ENCODE results near the gene ARHGAP26.
"Not testable (repeated sequence)": the region's sequence is repeated elsewhere in the genome, so short reads cannot be mapped to it uniquely, and the experiment has no call there.

Gene ARHGAP26

DNA sequence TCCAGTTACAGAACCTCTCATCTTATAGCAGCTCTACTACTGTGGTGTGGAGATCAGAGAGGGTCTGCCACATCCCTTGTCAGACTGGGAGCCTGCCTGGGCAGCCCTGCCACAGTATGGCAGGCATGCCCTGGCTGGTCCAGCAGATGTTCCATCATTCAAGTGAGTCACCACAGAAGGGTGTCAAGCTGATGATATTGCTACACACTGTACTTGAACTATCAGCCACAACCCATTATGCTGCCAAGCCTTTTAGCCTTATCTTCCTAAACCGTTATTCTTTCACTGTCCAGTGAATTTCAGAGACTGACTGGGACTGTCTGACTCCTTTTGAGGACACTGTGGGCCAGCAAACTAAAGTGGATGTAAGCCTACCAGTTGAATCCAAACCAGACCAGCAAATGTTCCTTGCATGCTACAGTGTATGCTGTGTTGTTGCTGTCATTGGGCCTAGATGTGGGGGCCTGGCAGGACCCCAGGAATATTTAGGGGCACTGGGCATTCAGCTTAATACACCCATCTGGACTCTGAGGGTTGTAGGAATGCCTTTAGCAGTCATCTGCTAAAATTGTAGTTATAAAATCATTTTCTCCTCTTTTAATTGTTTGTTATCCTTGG lies 430.7 kb downstream of the ARHGAP26 start:
- no peak for DNase-seq

GRCh38 chr5:143201589-143201988 lies 431.4 kb downstream of the ARHGAP26 start:
- DNase-seq = no peak

GRCh38 chr5:143203301-143203956 lies 433.3 kb downstream of the ARHGAP26 start:
- DNase-seq = not testable (repeated sequence)

GRCh38 chr5:143204474-143205246 lies 434.5 kb downstream of the ARHGAP26 start:
- no peak for DNase-seq

DNA sequence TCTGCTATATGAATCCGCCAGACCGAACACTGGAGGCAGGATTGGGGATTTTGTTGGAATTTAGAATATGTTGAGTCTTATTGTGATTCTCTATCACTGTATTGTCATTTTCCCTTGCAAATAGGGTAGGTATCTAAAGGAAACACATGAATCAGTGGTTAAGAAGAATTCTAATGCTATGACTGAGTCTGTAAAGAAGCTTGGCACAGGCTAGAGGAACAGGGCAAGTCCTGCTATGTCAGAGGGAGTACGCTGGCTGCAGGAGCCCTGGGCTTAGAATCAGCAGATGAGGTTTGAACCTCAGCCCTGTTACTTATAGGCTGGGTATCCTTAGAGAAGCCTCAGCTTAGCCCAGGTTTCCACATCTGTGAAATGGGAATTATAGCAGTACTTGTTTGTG lies 435.2 kb downstream of the ARHGAP26 start:
- no peak for DNase-seq

DNA sequence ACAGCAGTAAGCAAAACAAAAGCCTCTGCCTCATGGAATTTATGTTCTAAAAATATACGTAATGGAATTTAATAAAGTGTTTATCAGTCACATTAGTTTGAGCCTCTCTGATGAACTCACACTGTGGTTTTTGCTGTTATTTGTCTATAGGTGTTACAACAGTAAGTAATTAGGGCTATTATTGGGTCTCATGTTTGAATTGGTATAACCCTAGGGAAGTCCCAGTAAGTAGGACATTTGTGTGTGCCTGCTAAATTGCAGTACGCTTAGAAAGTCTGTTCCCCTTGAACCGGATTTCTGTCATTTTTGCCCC lies 435.7 kb downstream of the ARHGAP26 start:
- no peak for DNase-seq

GRCh38 chr5:143206196-143207053 lies 436.2 kb downstream of the ARHGAP26 start:
- no peak for DNase-seq

DNA sequence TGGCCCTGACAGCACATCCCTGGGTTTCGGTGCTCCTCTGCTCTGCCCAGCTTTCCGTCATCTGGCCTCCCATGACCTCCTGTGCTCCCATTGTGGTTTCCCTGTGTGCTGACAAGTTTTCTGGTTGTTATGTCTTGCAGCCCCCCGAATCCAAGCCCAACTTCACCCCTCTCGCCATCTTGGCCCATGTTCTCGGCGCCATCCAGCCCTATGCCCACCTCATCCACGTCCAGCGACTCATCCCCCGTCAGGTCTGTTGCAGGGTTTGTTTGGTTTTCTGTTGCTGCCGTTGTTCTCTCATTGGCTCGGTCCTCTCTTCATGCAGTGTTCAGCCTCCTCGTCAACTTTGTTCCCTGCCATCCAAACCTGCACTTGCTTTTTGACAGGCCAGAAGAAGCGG lies 436.9 kb downstream of the ARHGAP26 start:
- no peak for DNase-seq

GRCh38 chr5:143207563-143208364 lies 437.6 kb downstream of the ARHGAP26 start:
- DNase-seq = no peak

DNA sequence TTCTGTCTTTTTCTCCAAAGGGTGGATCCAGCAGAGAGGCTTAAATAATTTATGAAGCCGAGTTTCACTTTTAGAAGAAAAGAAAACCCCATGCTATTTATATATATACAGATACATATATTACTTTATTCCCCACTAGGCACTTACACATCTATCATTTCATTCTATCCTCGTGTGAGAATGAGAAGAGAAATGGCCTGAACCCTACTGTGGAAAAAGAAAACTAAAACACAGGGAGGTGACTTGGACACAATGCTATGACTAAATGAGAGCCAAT lies 438.1 kb downstream of the ARHGAP26 start:
- DNase-seq = no peak

DNA sequence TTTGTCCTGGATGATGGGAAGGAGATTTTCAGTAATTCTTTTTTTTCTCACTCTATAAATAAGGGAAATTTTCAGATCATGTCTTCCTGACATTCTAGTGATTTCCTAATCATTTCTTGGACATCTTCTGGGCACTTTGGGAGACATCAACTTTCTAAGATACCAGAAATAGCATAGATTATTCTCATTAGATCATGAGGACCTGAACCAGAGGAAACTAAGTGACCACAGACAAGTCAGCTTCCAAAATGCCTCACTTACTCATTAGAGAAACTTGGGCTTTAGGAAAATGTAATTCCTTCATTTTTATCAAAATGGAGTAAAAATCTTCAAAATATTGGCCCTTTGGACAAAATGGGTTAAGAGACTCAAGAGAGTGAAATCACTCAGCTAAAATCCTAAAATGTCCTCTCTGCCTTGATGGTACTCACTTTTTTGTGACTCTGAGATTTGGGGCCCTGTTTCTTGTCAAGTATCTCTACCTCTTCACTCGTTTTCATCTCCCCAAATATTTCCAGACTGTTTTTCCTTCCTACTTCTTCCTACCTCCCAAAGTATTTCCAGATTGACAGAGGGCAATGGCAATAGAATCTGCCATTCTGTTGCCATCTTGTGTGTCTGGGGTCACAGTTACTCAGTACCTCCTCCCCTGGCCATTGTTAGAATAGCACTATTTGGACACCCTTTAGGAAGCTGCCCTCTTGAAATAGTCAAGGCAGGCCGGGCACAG lies 438.8 kb downstream of the ARHGAP26 start:
- no peak for DNase-seq

DNA sequence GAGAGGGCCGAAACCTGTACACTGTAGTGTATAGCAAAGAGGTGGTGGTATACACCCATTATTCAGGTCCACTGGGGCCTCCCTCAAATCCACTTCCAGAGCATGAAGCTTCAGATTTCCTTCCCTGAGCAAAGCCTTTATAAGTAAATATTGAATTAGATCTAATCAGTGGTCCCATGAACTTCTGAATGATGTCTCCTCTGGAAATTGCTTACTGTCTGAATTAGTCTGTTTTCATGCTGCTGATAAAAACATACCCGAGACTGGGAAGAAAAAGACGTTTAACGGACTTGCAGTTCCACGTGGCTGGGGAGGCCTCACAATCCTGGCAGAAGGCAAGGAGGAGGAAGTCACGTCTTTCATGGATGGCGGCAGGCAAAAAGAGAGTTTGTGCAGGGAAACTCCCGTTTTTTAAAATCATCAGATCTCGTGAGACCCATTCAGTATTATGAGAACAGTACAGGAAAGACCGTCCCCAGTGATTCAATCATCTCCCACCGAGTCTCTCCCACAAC lies 439.8 kb downstream of the ARHGAP26 start:
- no peak for DNase-seq

DNA sequence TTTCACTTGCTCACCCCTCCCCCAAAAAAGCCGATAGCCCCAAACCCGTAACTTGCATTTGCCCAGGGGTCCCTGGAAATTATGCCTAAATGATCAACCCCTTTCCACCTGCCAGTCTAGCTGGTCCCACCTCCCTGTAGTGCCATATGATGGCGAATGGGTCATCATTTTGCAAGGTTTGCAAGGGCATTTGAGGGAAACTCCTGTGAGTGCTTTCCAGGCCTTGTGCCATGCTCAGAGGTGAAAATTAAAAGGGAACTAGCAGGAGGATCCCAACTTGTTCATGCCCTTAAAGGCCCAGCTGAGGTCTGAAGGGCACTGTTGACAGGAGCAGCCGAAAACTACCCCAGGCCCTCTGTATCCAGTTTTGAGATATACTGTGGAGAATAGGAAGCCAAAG lies 440.4 kb downstream of the ARHGAP26 start:
- no peak for DNase-seq

DNA sequence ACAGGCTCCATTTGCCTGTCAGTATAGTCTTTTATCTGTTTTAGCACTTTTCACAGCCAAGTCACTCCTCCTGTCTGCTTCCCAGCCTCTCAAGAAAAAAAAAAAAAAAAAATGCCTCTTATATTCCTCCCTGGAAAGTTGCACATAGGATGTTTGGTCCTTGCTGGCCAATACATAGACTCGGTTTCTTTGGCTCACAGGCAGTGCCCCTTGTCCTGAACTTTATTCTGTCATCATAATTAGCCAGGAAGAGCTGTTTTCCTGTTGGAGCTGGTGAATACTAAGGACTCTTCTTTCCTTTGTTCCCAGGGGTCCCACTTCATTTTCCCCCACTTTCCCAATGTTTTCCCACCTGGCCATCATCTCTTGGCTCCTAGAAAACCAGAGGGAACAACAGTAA lies 442.1 kb downstream of the ARHGAP26 start:
- no peak for DNase-seq

DNA sequence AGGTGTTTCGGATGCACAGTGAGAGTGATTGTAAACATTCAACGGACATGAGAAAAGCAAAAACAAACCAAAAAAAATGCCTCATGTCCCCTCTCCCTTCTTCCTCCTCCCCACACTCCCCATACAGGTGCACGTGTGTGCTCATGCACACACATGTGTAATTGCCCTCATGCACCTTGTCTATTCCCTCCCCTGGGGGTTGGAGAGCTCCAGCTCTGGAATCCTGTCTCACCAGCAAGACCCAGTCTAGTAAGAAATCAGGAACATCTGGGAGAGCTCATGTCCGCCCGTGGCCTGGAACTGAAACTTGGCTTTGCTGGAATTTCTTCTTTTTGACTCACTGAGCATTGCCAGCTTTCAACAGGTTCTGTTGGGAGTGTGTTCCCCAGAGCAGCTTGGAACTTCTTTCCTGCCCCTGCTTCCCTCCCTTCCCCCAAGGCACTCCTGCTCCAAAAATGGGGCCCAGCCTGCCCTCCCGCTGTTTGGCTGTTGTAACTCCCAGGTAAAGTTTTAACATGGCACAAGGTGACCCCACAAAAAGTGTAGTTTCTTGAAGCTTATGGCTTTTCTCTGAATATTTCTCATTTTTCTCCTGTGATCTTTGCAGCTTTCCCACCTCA lies 443.2 kb downstream of the ARHGAP26 start:
- no peak for DNase-seq

DNA sequence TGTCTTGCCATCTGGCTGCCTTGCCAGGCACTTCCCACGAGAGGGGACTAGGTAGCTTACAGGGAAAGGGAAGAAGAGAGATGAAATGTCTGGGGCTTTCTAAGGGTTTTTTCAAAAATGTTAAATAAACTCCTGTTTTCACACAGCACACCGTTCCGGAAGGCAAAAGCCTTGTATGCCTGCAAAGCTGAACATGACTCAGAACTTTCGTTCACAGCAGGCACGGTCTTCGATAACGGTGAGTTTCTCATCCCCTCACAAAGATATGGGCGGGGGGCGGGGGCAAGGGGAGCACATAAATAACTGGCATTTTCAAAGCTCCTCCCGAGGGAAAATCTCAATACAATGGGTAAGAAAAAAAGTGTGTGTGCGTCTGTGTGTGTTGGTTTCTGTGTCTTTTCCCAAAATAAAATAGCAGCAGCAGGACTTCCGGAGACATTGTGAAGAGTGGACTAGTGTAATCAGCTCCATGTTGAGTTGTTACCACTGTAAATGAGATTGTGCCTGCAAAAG lies 443.7 kb downstream of the ARHGAP26 start:
- no peak for DNase-seq

DNA sequence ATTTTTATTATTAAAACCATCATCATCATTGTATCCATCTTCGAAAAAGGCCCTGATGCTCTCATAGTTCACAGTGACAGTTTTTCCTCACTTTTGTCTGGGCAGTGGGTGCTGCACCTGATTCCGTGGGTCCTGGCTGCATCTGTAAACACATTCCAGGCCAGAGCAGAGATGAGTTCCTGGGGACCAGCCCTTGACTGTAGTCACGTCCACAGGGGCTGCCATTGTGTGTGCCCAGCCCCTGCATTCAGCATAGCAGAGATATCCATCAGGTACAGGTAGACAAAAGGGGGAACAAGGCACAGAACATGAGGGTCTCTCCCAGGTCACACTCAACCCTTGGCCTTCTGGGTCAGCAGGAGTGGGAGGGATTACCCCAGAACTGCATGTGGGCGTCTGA lies 444.3 kb downstream of the ARHGAP26 start:
- no peak for DNase-seq

DNA sequence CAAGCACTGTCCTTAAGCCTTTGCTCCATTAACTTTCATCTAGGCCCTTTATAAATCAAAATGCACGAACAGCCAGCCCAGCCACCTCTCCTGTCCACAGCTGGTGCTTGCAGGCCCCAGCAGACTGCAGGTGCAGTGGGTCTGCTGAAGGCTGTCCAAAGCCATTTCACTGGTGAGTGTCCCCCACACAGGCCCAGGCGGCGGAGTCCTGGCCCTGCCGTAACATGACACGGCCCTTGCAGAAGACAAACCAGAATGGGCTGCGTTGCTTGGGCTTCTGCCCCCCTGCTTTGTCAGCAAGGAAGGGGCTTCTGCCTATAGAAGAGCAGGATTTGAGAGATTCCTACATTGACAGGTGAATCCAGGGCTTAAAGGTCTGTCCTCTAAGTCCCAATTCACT lies 444.7 kb downstream of the ARHGAP26 start:
- DNase-seq = no peak

DNA sequence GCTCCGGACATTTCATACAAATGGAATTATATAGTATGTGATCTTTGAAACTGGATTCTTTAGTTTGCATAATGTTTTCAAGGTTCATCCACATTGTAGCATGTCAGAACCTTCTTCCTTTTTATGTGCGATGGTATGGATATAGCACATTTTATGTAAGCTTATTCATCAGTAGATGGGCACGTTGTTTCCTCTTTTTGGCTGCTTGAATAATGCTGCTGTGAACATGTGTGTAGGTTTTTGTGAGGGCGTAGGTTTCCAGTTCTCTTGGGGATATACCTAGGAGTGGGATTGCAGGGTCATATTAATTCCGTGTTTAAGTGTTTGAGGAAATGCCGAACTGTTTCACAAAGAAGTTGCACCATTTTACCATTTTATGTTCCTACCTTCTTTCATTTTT lies 445.5 kb downstream of the ARHGAP26 start:
- no peak for DNase-seq

GRCh38 chr5:143216211-143216610 lies 446.0 kb downstream of the ARHGAP26 start:
- DNase-seq = no peak
